Neuronal stem cell (in vitro differentiated cells): ENCODE measurements around the gene SERGEF.

Experiments
- DNase-seq: peaks from one replicate; pipeline ENCODE4 v3.0.0-alpha.2; 2013; ENCODE audit warnings: low spot score
- H2AFZ ChIP-seq: one replicate; pipeline ENCODE4 v1.6.1; 2013; ENCODE audit warnings: mild to moderate bottlenecking, low read length, inconsistent platforms
- H2AK5ac ChIP-seq: 2 replicates; pipeline ENCODE4 v1.6.1; 2013; ENCODE audit warnings: low read depth, mild to moderate bottlenecking, inconsistent platforms, low read length, moderate library complexity, mixed read lengths
- H2BK120ac ChIP-seq: 2 replicates; pipeline ENCODE4 v1.6.1; 2013; ENCODE audit warnings: low read depth, mild to moderate bottlenecking, inconsistent platforms, low read length, moderate library complexity, mixed read lengths
- H2BK12ac ChIP-seq: one replicate; pipeline ENCODE4 v1.6.1; 2013; ENCODE audit warnings: low read length, inconsistent platforms
- H2BK15ac ChIP-seq: 2 replicates; pipeline ENCODE4 v1.6.1; 2013; ENCODE audit warnings: mild to moderate bottlenecking, low read length, inconsistent platforms, mixed read lengths
- H2BK5ac ChIP-seq: one replicate; pipeline ENCODE4 v1.6.1; 2013; ENCODE audit warnings: inconsistent platforms, mild to moderate bottlenecking, low read length, moderate library complexity
- H3K14ac ChIP-seq: one replicate; pipeline ENCODE4 v1.6.1; 2013; ENCODE audit warnings: low read length, inconsistent platforms
- H3K18ac ChIP-seq: 2 replicates; pipeline ENCODE4 v1.6.1; 2013; ENCODE audit warnings: low read length, inconsistent platforms
- H3K23ac ChIP-seq: 2 replicates; pipeline ENCODE4 v1.6.1; 2013; ENCODE audit warnings: low read depth, mild to moderate bottlenecking, mixed read lengths, low read length, inconsistent platforms; ENCODE audit not compliant: poor library complexity
- H3K27ac ChIP-seq: replicated peaks from 3 replicates; pipeline ENCODE4 v1.5.1; 2013; ENCODE audit warnings: low read length, inconsistent platforms
- H3K27me3 ChIP-seq, 3 experiments: 2 replicates each; pipeline ENCODE4 v1.6.1; 2013; ENCODE audit warnings: low read length in 3 of 3, mild to moderate bottlenecking in 2 of 3, inconsistent platforms in 1 of 3, low read depth in 1 of 3, mixed read lengths in 1 of 3, moderate library complexity in 1 of 3; ENCODE audit not compliant: control insufficient read depth in 3 of 3, insufficient read depth in 3 of 3
- H3K36me3 ChIP-seq, 2 donors: replicated peaks in 1 of 2; 2 replicates each; pipeline ENCODE4 v1.6.1; 2013; ENCODE audit warnings: low read length in 2 of 2; ENCODE audit not compliant: control insufficient read depth in 2 of 2, insufficient read depth in 2 of 2
- H3K4ac ChIP-seq: 2 replicates; pipeline ENCODE4 v1.6.1; 2013; ENCODE audit warnings: inconsistent platforms, mild to moderate bottlenecking, low read length, moderate library complexity
- H3K4me1 ChIP-seq, 2 donors: 1 replicate in 1 of 2; 2 replicates in 1 of 2; pipeline ENCODE4 v1.6.1; 2013; ENCODE audit warnings: low read length in 2 of 2, low read depth in 1 of 2; ENCODE audit not compliant: control insufficient read depth in 2 of 2, insufficient read depth in 1 of 2
- H3K4me2 ChIP-seq: one replicate; pipeline ENCODE4 v1.6.1; 2013; ENCODE audit warnings: mild to moderate bottlenecking, low read length, inconsistent platforms; ENCODE audit not compliant: insufficient read depth, poor library complexity, severe bottlenecking
- H3K4me3 ChIP-seq, 2 donors: 2 replicates each; pipeline ENCODE4 v1.5.1; 2013; ENCODE audit warnings: low read length in 2 of 2, mild to moderate bottlenecking in 2 of 2, inconsistent platforms in 1 of 2, moderate library complexity in 1 of 2
- H3K79me1 ChIP-seq: one replicate; pipeline ENCODE4 v1.6.1; 2013; ENCODE audit warnings: low read depth, mild to moderate bottlenecking, inconsistent platforms, low read length, moderate library complexity
- H3K9ac ChIP-seq: one replicate; pipeline ENCODE4 v1.6.1; 2013; ENCODE audit warnings: mild to moderate bottlenecking, low read depth, low read length, inconsistent platforms; ENCODE audit not compliant: poor library complexity
- H3K9me3 ChIP-seq, 2 donors: replicated peaks in 1 of 2; 2 replicates each; pipeline versions ENCODE3 to v1.6.1; 2013; ENCODE audit warnings: low read length in 2 of 2, mild to moderate bottlenecking in 2 of 2, inconsistent platforms in 1 of 2, low read depth in 1 of 2, mixed read lengths in 1 of 2, moderate library complexity in 1 of 2; ENCODE audit not compliant: control insufficient read depth in 2 of 2, insufficient read depth in 1 of 2
- H4K8ac ChIP-seq: one replicate; pipeline ENCODE4 v1.6.1; 2013; ENCODE audit warnings: low read depth, mild to moderate bottlenecking, inconsistent platforms, low read length, moderate library complexity
- H4K91ac ChIP-seq: one replicate; pipeline ENCODE4 v1.6.1; 2013; ENCODE audit warnings: low read length, low read depth, mild to moderate bottlenecking, inconsistent platforms; ENCODE audit not compliant: poor library complexity
- WGBS, 2 donors: extraction: QIAGEN DNeasy Blood & Tissue Kit; methylation state at CpG; one replicate each; pipeline ENCODE4 v1.1.7; 2013; ENCODE audit warnings: missing lambda C conversion rate in 2 of 2, mixed read lengths in 1 of 2; ENCODE audit not compliant: insufficient read length in 2 of 2, insufficient replicate concordance in 1 of 2; ENCODE audit errors: extremely low coverage in 2 of 2; 5-methylcytosine and 5-hydroxymethylcytosine counted together

The SERGEF gene

GRCh38 chr11:17948296-17948695 lies 64.6 kb downstream of the SERGEF start:
- no peak for DNase-seq
- H2BK120ac ChIP-seq: no peak overlapping the region
- no peak overlapping the region for H3K4me2 ChIP-seq
- no peak overlapping the region for H3K14ac ChIP-seq
- H2BK12ac ChIP-seq: no peak overlapping the region
- H2BK15ac ChIP-seq: no peak overlapping the region
- no peak overlapping the region for H2AK5ac ChIP-seq
- no peak overlapping the region for H4K8ac ChIP-seq
- no peak overlapping the region for H4K91ac ChIP-seq
- H3K4me1 ChIP-seq: no peaks in the 10 kb centered on the region
- H3K36me3 ChIP-seq: peaks cover 0 to 21% of the 10 kb centered on the region in 2 donors
- no peak overlapping the region for H3K18ac ChIP-seq
- H3K4ac ChIP-seq: no peak overlapping the region
- H3K23ac ChIP-seq: no peak overlapping the region
- peaks cover 0 to 7% of the 10 kb centered on the region in 2 donors for H3K9me3 ChIP-seq
- H3K79me1 ChIP-seq: no peaks in the 10 kb centered on the region
- H2BK5ac ChIP-seq: no peak overlapping the region
- H3K9ac ChIP-seq: no peak overlapping the region
- H3K4me3 ChIP-seq: no peak overlapping the region
- no peaks in the 10 kb centered on the region for H3K27me3 ChIP-seq
- no peak overlapping the region for H2AFZ ChIP-seq
- H3K27ac ChIP-seq: no peak overlapping the region
- no CpG with 5 or more reads among the region's 6 CpGs for WGBS, 2 donors

GRCh38 chr11:17939542-17939941 lies 73.3 kb downstream of the SERGEF start:
- H2BK120ac ChIP-seq: no peak overlapping the region
- H2AFZ ChIP-seq: no peak overlapping the region
- H3K23ac ChIP-seq: no peak overlapping the region
- H4K8ac ChIP-seq: no peak overlapping the region
- H2AK5ac ChIP-seq: no peak overlapping the region
- no peak overlapping the region for H3K4me3 ChIP-seq
- no peak overlapping the region for H3K9ac ChIP-seq
- H3K14ac ChIP-seq: no peak overlapping the region
- H3K9me3 ChIP-seq: peaks cover 0 to 4% of the 10 kb centered on the region in 2 donors
- H2BK12ac ChIP-seq: no peak overlapping the region
- no peaks in the 10 kb centered on the region for H3K27me3 ChIP-seq
- no peak overlapping the region for H3K27ac ChIP-seq
- no peak for DNase-seq
- no peak overlapping the region for H2BK15ac ChIP-seq
- H2BK5ac ChIP-seq: no peak overlapping the region
- no peak overlapping the region for H3K4me2 ChIP-seq
- no peak overlapping the region for H3K4ac ChIP-seq
- no peaks in the 10 kb centered on the region for H3K79me1 ChIP-seq
- H4K91ac ChIP-seq: no peak overlapping the region
- peaks cover 2 to 4% of the 10 kb centered on the region in 2 donors for H3K36me3 ChIP-seq
- WGBS, 2 donors: no CpG with 5 or more reads among the region's 1 CpG
- H3K18ac ChIP-seq: no peak overlapping the region
- H3K4me1 ChIP-seq: no peaks in the 10 kb centered on the region

- DNase-seq: no peak
- no peak overlapping the region for H2AK5ac ChIP-seq
- no peak overlapping the region for H3K18ac ChIP-seq
- H2BK15ac ChIP-seq: no peak overlapping the region
- H3K4me3 ChIP-seq: no peak overlapping the region
- no peak overlapping the region for H4K91ac ChIP-seq
- H3K9ac ChIP-seq: no peak overlapping the region
- H3K27ac ChIP-seq: no peak overlapping the region
- no peak overlapping the region for H3K14ac ChIP-seq
- H3K4ac ChIP-seq: no peak overlapping the region
- WGBS, 2 donors: no CpG with 5 or more reads among the region's 1 CpG
- H3K36me3 ChIP-seq: peaks cover 0 to 2% of the 10 kb centered on the region in 2 donors
- no peak overlapping the region for H3K23ac ChIP-seq
- H3K4me2 ChIP-seq: no peak overlapping the region
- H3K9me3 ChIP-seq: no peaks in the 10 kb centered on the region
- H2BK5ac ChIP-seq: no peak overlapping the region
- H3K27me3 ChIP-seq: no peaks in the 10 kb centered on the region
- H4K8ac ChIP-seq: no peak overlapping the region
- no peak overlapping the region for H2BK12ac ChIP-seq
- H2AFZ ChIP-seq: no peak overlapping the region
- peaks cover 0 to 2% of the 10 kb centered on the region in 2 donors for H3K4me1 ChIP-seq
- no peaks in the 10 kb centered on the region for H3K79me1 ChIP-seq
- no peak overlapping the region for H2BK120ac ChIP-seq
These were observed 76.1 kb downstream of the SERGEF start for GRCh38 chr11:17936790-17937189.

GRCh38 chr11:17934194-17934593 lies 78.7 kb downstream of the SERGEF start:
- no peak overlapping the region for H3K27ac ChIP-seq
- H3K4me3 ChIP-seq: no peak overlapping the region
- no peaks in the 10 kb centered on the region for H3K27me3 ChIP-seq
- H2AK5ac ChIP-seq: no peak overlapping the region
- no peak overlapping the region for H2BK15ac ChIP-seq
- H4K91ac ChIP-seq: no peak overlapping the region
- H3K4me1 ChIP-seq: peaks cover 0 to 2% of the 10 kb centered on the region in 2 donors
- H4K8ac ChIP-seq: no peak overlapping the region
- H2BK12ac ChIP-seq: no peak overlapping the region
- no peak overlapping the region for H3K18ac ChIP-seq
- DNase-seq: no peak
- WGBS, 2 donors: no CpG with 5 or more reads among the region's 1 CpG
- no peaks in the 10 kb centered on the region for H3K36me3 ChIP-seq
- no peak overlapping the region for H3K9ac ChIP-seq
- no peak overlapping the region for H3K4ac ChIP-seq
- no peak overlapping the region for H3K4me2 ChIP-seq
- no peak overlapping the region for H3K14ac ChIP-seq
- no peaks in the 10 kb centered on the region for H3K79me1 ChIP-seq
- no peak overlapping the region for H3K23ac ChIP-seq
- no peak overlapping the region for H2BK5ac ChIP-seq
- H2BK120ac ChIP-seq: no peak overlapping the region
- no peaks in the 10 kb centered on the region for H3K9me3 ChIP-seq
- no peak overlapping the region for H2AFZ ChIP-seq
